ENCODE measurements around the gene LIX1L. TPM values are rescaled to one million over a fixed set of nuclear protein-coding genes. Genes with fewer than 3 reads are reported as not detected.

The LIX1L gene
- total RNA-seq, 1 donor from 2014 or later: 37.5 TPM

DNA sequence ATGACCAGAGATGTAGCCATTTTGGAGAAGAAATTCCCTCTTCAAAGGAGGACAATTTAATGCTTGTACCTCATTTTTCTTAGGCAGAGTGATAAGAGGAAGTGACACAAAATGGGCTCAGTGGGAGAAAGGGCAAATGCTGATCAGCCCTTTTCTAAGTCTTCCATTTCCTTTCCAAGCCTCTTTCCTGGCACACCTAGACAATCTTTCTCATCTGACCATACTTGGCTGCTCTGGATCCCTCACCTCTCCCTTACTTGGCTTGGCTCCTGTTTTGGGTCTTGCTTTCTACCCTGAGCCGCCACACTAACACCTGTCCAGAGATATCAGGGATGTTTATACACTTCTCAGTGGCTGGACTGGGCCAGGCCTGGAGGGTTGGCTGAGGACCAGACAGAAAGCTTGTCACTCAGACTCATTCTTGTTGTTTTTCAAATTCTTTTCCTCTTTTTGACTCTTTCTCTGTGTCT is 25.4 kb upstream of the LIX1L start:
- Mint-ChIP-seq H3K9me3 (no peaks in the 10 kb centered on the region), H3K4me1 (peaks cover 23% of the 10 kb centered on the region), H3K36me3 (ENCODE audit: low read depth) (no peaks in the 10 kb centered on the region), H3K27me3 (ENCODE audit: low read depth) (no peaks in the 10 kb centered on the region), H3K4me3 (no peak overlapping the region), H3K27ac (ENCODE audit: unreplicated experiment) (no peak overlapping the region)
- TF ChIP-seq, protein P1, sequence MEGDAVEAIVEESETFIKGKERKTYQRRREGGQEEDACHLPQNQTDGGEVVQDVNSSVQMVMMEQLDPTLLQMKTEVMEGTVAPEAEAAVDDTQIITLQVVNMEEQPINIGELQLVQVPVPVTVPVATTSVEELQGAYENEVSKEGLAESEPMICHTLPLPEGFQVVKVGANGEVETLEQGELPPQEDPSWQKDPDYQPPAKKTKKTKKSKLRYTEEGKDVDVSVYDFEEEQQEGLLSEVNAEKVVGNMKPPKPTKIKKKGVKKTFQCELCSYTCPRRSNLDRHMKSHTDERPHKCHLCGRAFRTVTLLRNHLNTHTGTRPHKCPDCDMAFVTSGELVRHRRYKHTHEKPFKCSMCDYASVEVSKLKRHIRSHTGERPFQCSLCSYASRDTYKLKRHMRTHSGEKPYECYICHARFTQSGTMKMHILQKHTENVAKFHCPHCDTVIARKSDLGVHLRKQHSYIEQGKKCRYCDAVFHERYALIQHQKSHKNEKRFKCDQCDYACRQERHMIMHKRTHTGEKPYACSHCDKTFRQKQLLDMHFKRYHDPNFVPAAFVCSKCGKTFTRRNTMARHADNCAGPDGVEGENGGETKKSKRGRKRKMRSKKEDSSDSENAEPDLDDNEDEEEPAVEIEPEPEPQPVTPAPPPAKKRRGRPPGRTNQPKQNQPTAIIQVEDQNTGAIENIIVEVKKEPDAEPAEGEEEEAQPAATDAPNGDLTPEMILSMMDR (conservative IDR thresholded peaks at IDR 0.05): no peak
- DNase-seq (ENCODE audit: low read depth, low spot score): no peak

DNA sequence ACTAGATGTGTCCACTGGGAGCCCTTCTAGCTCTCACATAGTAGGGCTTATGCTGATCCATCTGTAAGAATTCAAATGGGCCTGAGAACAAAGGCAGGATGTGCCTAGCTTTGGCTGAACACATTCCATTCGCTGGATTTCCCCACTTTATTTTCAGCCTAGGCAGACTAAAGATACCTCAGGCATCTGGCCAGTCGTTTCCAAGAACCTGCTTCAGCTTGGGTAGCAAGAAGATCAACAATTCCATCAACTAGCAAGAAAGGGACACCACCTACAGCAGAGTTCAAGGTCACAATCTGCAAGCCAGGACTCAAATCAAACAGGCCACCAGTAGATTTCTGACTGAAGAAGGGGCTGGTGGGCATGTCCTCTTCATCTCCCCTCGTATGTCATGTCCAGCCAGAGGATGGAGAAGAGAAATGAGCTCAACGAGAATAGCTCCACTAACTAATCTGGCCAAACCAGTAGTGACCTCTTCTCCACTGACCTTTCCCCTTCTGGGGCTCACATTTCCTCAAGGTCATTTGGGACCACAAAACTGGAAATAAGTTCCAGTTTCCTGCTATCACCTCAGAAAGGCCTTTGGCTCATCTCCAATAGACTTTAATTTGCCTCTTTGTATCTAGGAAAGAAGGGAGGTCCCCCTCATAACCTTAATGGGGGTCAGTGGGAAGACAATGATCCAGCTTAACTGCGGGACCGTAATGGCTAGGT is 24.4 kb upstream of the LIX1L start:
- Mint-ChIP-seq H3K27me3 (ENCODE audit: low read depth) (no peaks in the 10 kb centered on the region), H3K4me3 (no peak overlapping the region), H3K4me1 (peaks cover 23% of the 10 kb centered on the region), H3K9me3 (no peaks in the 10 kb centered on the region), H3K27ac (ENCODE audit: unreplicated experiment) (no peak overlapping the region), H3K36me3 (ENCODE audit: low read depth) (no peaks in the 10 kb centered on the region)
- DNase-seq (ENCODE audit: low read depth, low spot score): no peak
- TF ChIP-seq, protein P1 (conservative IDR thresholded peaks at IDR 0.05): no peak

DNA sequence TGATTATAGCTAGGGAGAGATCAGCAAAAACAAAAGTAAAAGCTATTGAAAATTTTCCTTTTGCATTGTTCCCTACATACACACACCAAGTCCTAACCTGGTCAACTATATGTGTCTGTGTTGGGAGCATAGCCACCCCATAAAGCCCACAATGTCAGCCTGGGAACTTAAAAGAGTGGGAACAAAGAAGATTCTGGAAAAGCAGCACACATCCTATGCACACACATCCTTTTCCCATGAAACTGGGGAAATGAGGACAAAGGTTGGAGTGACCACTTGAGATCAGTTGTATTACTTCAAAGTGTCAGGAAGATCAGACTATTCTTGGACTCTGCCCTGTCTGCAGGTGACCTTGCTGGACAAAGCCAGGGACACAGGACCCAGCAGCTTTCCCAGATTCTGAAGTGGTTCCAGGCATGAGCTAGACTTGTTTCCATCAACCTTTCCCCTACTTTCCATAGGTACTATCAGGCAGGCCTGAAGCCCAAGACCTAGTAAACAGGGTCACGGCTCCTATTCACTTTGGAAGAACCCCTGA is 22.7 kb upstream of the LIX1L start:
- no peak for DNase-seq (ENCODE audit: low read depth, low spot score)
- TF ChIP-seq, protein P1 (conservative IDR thresholded peaks at IDR 0.05): no peak
- H3K36me3 Mint-ChIP-seq (ENCODE audit: low read depth): no peaks in the 10 kb centered on the region
- H3K27me3 Mint-ChIP-seq (ENCODE audit: low read depth): no peaks in the 10 kb centered on the region
- H3K9me3 Mint-ChIP-seq: no peaks in the 10 kb centered on the region
- no peak overlapping the region for H3K4me3 Mint-ChIP-seq
- peaks cover 13% of the 10 kb centered on the region for H3K4me1 Mint-ChIP-seq
- no peak overlapping the region for H3K27ac Mint-ChIP-seq (ENCODE audit: unreplicated experiment)

DNA sequence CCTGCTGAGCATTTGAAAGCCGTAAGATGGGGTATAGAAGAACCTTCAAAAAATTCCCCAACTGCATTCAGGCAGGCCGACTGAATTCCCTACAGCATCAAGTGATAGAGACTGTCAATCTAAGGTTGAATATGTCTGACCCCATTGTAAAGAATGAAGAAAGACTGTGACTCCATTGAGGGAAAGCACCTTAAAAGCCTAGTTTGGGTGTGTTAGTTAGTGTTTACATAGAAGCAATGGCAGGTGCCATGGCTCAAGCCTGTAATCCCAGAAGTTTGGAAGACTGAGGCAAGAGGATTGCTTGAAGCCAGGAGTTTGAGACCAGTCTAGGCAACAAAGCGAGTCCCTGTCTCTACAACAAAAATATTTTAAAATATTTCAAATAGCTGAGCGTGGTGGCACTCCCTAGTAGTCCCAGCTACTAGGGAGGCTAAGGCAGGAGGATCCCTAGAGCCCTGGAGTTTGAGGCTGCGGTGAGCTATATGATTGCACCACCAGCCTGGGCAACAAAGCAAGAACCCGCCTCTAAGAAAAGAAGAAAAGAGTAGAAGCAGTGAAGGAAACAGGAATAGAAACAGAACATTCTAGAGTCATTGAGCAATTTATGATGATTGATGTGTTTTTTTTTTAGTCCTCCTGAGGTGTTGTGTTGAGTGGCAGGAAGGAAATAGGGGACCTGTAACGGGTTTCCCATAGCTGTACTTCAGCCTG is 22.1 kb upstream of the LIX1L start:
- peaks cover 12% of the 10 kb centered on the region for H3K4me1 Mint-ChIP-seq
- no peaks in the 10 kb centered on the region for H3K36me3 Mint-ChIP-seq (ENCODE audit: low read depth)
- no peak overlapping the region for H3K27ac Mint-ChIP-seq (ENCODE audit: unreplicated experiment)
- no peaks in the 10 kb centered on the region for H3K27me3 Mint-ChIP-seq (ENCODE audit: low read depth)
- H3K9me3 Mint-ChIP-seq: no peaks in the 10 kb centered on the region
- DNase-seq (ENCODE audit: low read depth, low spot score): no peak
- no peak overlapping the region for H3K4me3 Mint-ChIP-seq
- TF ChIP-seq, protein P1 (conservative IDR thresholded peaks at IDR 0.05): no peak

DNA sequence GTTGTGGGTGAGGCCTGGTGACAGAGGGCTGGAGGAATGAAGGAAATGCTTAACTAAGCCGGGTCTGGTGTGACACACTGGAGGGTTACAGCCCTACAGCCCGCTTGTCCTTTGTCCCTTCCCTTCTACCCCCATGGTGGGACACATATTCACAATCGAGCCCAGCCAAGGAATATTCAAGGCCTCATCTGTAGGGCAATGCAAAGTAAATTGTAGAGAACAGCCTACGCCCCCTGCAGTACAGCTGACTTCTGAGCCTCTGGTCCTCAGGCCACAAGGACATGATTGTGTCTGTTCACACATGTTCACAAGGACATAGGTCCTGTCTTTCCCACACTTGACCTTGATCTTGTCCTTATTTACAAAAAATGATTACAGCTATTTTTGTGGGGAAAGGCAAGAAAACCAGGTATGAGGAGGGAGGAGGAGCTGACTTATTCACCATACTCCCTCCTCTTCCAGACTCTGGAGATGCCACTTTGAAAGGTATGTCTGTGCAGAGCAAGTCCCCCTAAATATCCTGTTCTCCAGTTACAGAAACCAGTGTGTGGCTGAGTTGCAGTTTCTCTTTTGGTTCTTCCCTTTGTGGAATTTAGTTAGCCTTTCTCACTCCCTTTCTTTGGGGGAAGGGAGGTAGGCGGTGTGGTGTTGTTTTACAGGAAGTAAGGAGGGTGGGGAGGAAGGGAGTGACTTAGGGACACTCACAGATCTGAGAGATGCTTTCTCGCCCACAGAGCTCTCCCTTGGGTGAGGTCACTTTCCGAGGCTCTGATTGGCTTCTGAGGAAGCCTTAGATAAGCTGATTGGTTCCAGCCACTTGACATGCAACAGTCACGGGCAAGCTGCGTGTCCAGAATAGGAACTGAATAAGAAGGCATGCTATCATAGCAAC is 21.3 kb upstream of the LIX1L start:
- Mint-ChIP-seq H3K27ac (ENCODE audit: unreplicated experiment) (no peak overlapping the region), H3K4me1 (peaks cover 14% of the 10 kb centered on the region), H3K9me3 (no peaks in the 10 kb centered on the region), H3K36me3 (ENCODE audit: low read depth) (no peaks in the 10 kb centered on the region), H3K27me3 (ENCODE audit: low read depth) (no peaks in the 10 kb centered on the region), H3K4me3 (no peak overlapping the region)
- DNase-seq (ENCODE audit: low read depth, low spot score): peak; percentile 60
- TF ChIP-seq, protein P1 (conservative IDR thresholded peaks at IDR 0.05): peak; percentile 34
